Lung (tissue), 12 donors: Measurements from ENCODE around the gene ZNF606. TPM values are rescaled to one million over a fixed set of nuclear protein-coding genes. Genes with fewer than 3 reads are reported as not detected.
A peak's percentile ranks its signal among the peaks of the same experiment; 100 is the strongest.

Experiments used
- ATAC-seq: fragments of 200-7000 bp; cut with Tn5 transposase; one replicate; pipeline ENCODE4 v1.9.1; 2020; ENCODE audit warnings: moderate number of reproducible peaks; ENCODE audit not compliant: insufficient read depth, low FRiP score
- DNase-seq, 3 donors: peaks; one replicate each; pipeline ENCODE4 v3.0.0-alpha.2; 2013 to 2017
- H3K27ac ChIP-seq, 2 donors: one replicate each; pipeline ENCODE4 v1.5.1; 2013; ENCODE audit warnings: mild to moderate bottlenecking in 2 of 2, moderate library complexity in 2 of 2, control low read depth in 1 of 2, inconsistent platforms in 1 of 2, low read depth in 1 of 2, low read length in 1 of 2
- H3K27me3 ChIP-seq, 3 donors: one replicate each; pipeline ENCODE4 v1.5.1; 2013; ENCODE audit warnings: low read length in 2 of 3; ENCODE audit not compliant: control insufficient read depth in 3 of 3, insufficient read depth in 3 of 3
- H3K36me3 ChIP-seq, 4 donors: one replicate each; pipeline ENCODE4 v1.5.1; 2013; ENCODE audit warnings: low read length in 4 of 4, mild to moderate bottlenecking in 1 of 4, moderate library complexity in 1 of 4; ENCODE audit not compliant: control insufficient read depth in 4 of 4, insufficient read depth in 4 of 4
- H3K4me1 ChIP-seq, 5 donors: one replicate each; pipeline ENCODE4 v1.5.1; 2013; ENCODE audit warnings: low read length in 5 of 5, mild to moderate bottlenecking in 2 of 5, moderate library complexity in 1 of 5; ENCODE audit not compliant: control insufficient read depth in 5 of 5, insufficient read depth in 5 of 5
- H3K4me3 ChIP-seq: one replicate; pipeline ENCODE4 v1.5.1; 2013; ENCODE audit warnings: mild to moderate bottlenecking, control low read depth, moderate library complexity
- H3K9ac ChIP-seq, 2 donors: one replicate each; pipeline ENCODE4 v1.5.1; 2013; ENCODE audit warnings: low read length in 2 of 2, control low read depth in 1 of 2; ENCODE audit not compliant: insufficient read depth in 1 of 2
- H3K9me3 ChIP-seq, 4 donors: one replicate each; pipeline ENCODE4 v1.5.1; 2013; ENCODE audit warnings: low read length in 3 of 4, mild to moderate bottlenecking in 1 of 4, moderate library complexity in 1 of 4; ENCODE audit not compliant: control insufficient read depth in 4 of 4, insufficient read depth in 3 of 4
- CTCF ChIP-seq: IDR thresholded peaks from 2 replicates; pipeline ENCODE4 v1.5.1; 2012; ENCODE audit warnings: mild to moderate bottlenecking; ENCODE audit errors: control extremely low read depth, extremely low read depth
- WGBS, 2 donors: extraction: QIAGEN DNeasy Blood & Tissue Kit; methylation state at CpG; one replicate each; pipeline ENCODE4 v1.1.7; 2013; 5-methylcytosine and 5-hydroxymethylcytosine counted together
- polyA plus RNA-seq, 2 donors: library from polyadenylated mRNA; stranded (reverse); fragments of 200-250 nt; gene quantifications; one replicate each; pipeline ENCODE4 v1.2.1, GENCODE V29; 2013
- total RNA-seq, 2 donors: library from RNA; depleted of rRNA in 1 of 2; stranded (reverse); fragments of >200 nt in 1 of 2; gene quantifications; one replicate each; pipeline ENCODE4 v1.2.1, GENCODE V29; 2014 to 2021
- donor health status: control.
- donor health status: control.
- donor health status: Bipolar disorder and iron deficiency.
- donor health status: healthy.
- donor health status: DM: yes; HTN: yes; CAD: no.

ZNF606 gene
- total and polyA plus RNA-seq, 4 donors: 6.0 to 37.9 (median 11.7) TPM

GRCh38 chr19:58000677-58001076, 1.9 kb downstream of the ZNF606 start:
- 96 to 97% methylated on average over 4 of the region's 4 CpGs for WGBS, 2 donors
- Histone ChIP-seq H3K9me3 (peaks cover 0 to 53% (median 7%) of the 10 kb centered on the region in 4 donors), H3K27me3 (no peaks in the 10 kb centered on the region), H3K36me3 (peaks cover 4 to 70% (median 42%) of the 10 kb centered on the region in 4 donors), H3K27ac (no peak overlapping the region), H3K9ac (no peak overlapping the region), H3K4me1 (peaks cover 4 to 24% (median 14%) of the 10 kb centered on the region in 5 donors), H3K4me3 (peak overlapping the region; percentile 5)
- no peak for ATAC-seq
- TF ChIP-seq CTCF: no peak
- no peak for DNase-seq

GRCh38 chr19:57992841-57993240, 9.8 kb downstream of the ZNF606 start:
- DNase-seq (no peak), ATAC-seq (no peak)
- H3K27ac ChIP-seq: no peak overlapping the region
- no peaks in the 10 kb centered on the region for H3K4me1 ChIP-seq
- H3K9ac ChIP-seq: no peak overlapping the region
- no peaks in the 10 kb centered on the region for H3K27me3 ChIP-seq
- TF ChIP-seq CTCF: no peak
- WGBS, 2 donors: 97 to 100% methylated on average over 1 of the region's 1 CpG
- peaks cover 28 to 86% (median 54%) of the 10 kb centered on the region in 4 donors for H3K36me3 ChIP-seq
- H3K4me3 ChIP-seq: no peak overlapping the region
- H3K9me3 ChIP-seq: peaks cover 2 to 65% (median 48%) of the 10 kb centered on the region in 4 donors

- H3K4me3 ChIP-seq: no peak overlapping the region
- ATAC-seq (no peak), DNase-seq (no peak)
- no peaks in the 10 kb centered on the region for H3K4me1 ChIP-seq
- H3K27ac ChIP-seq: no peak overlapping the region
- H3K9me3 ChIP-seq: peaks cover 54 to 85% (median 70%) of the 10 kb centered on the region in 4 donors
- peaks cover 25 to 84% (median 66%) of the 10 kb centered on the region in 4 donors for H3K36me3 ChIP-seq
- TF ChIP-seq CTCF: no peak
- WGBS, 2 donors: 96 to 98% methylated on average over 3 of the region's 3 CpGs
- H3K9ac ChIP-seq: no peak overlapping the region
- no peaks in the 10 kb centered on the region for H3K27me3 ChIP-seq
Measured at GRCh38 chr19:57978586-57979289, 23.9 kb downstream of the ZNF606 start.

- Histone ChIP-seq H3K36me3 (peaks cover 6 to 53% (median 29%) of the 10 kb centered on the region in 4 donors), H3K9me3 (peaks cover 29 to 64% (median 51%) of the 10 kb centered on the region in 4 donors), H3K9ac (no peak within 1 kb of the TSS), H3K27me3 (no peaks in the 10 kb centered on the region), H3K27ac (no peak within 1 kb of the TSS), H3K4me1 (no peaks in the 10 kb centered on the region), H3K4me3 (no peak within 1 kb of the TSS)
- DNase-seq (no peak), ATAC-seq (no peak)
- WGBS, 2 donors: 97 to 99% methylated on average over 4 of the region's 4 CpGs
- TF ChIP-seq CTCF: no peak
Measured at GRCh38 chr19:57974434-57974833, 28.2 kb downstream of the ZNF606 start, which contains the start of gene C19orf18. Gene C19orf18 (minus strand): TSS chr19:57974534. CDS start chr19:57974432, 102 bp downstream.
